H9 (cell line): Measurements from ENCODE around the gene UBE2B. TPM values are rescaled to one million over a fixed set of nuclear protein-coding genes. Genes with fewer than 3 reads are reported as not detected.
"Not testable (repeated sequence)": the region's sequence is repeated elsewhere in the genome, so short reads cannot be mapped to it uniquely, and the experiment has no call there.

ENCODE experiments used
- DNase-seq: peaks from one replicate; pipeline ENCODE4 v3.0.0-alpha.2; 2017
- H2AFZ ChIP-seq: one replicate; pipeline ENCODE4 v1.6.1; 2013; ENCODE audit warnings: mild to moderate bottlenecking, low read length, control low read depth, moderate library complexity
- H2AK5ac ChIP-seq: 2 replicates; pipeline ENCODE4 v1.6.1; 2013; ENCODE audit warnings: low read length, control low read depth, mixed read lengths; ENCODE audit not compliant: insufficient read length
- H2BK120ac ChIP-seq: one replicate; pipeline ENCODE4 v1.6.1; 2013; ENCODE audit warnings: low read depth, mild to moderate bottlenecking, low read length, control low read depth, inconsistent platforms; ENCODE audit not compliant: poor library complexity, severe bottlenecking
- H2BK12ac ChIP-seq: 2 replicates; pipeline ENCODE4 v1.6.1; 2013; ENCODE audit warnings: low read length, control low read depth, mixed read lengths, low read depth; ENCODE audit not compliant: insufficient read length
- H2BK15ac ChIP-seq: 2 replicates; pipeline ENCODE4 v1.6.1; 2013; ENCODE audit warnings: low read depth, low read length, control low read depth
- H2BK20ac ChIP-seq: one replicate; pipeline ENCODE4 v1.6.1; 2013; ENCODE audit warnings: low read depth, mild to moderate bottlenecking, low read length, control low read depth, inconsistent platforms; ENCODE audit not compliant: poor library complexity, severe bottlenecking
- H2BK5ac ChIP-seq: 2 replicates; pipeline ENCODE4 v1.6.1; 2013; ENCODE audit warnings: low read length, control low read depth, mixed read lengths; ENCODE audit not compliant: insufficient read length
- H3K14ac ChIP-seq: 2 replicates; pipeline ENCODE4 v1.6.1; 2013; ENCODE audit warnings: low read length, control low read depth; ENCODE audit not compliant: insufficient read depth
- H3K18ac ChIP-seq: 2 replicates; pipeline ENCODE4 v1.6.1; 2013; ENCODE audit warnings: low read depth, mild to moderate bottlenecking, mixed read lengths, low read length, control low read depth; ENCODE audit not compliant: insufficient read length
- H3K23ac ChIP-seq: 2 replicates; pipeline ENCODE4 v1.6.1; 2013; ENCODE audit warnings: low read length, control low read depth, mixed read lengths, low read depth; ENCODE audit not compliant: insufficient read length
- H3K23me2 ChIP-seq: 2 replicates; pipeline ENCODE4 v1.6.1; 2013; ENCODE audit warnings: low read depth, mild to moderate bottlenecking, mixed read lengths, low read length, control low read depth; ENCODE audit not compliant: insufficient read length, poor library complexity, severe bottlenecking
- H3K27ac ChIP-seq: 2 replicates; pipeline ENCODE4 v1.5.1; 2013; ENCODE audit warnings: low read length, control low read depth, mixed read lengths, low read depth; ENCODE audit not compliant: insufficient read length
- H3K27me3 ChIP-seq: 2 replicates; pipeline ENCODE4 v1.6.1; 2013; ENCODE audit warnings: low read length, control low read depth, inconsistent platforms; ENCODE audit not compliant: insufficient read depth
- H3K4ac ChIP-seq: 2 replicates; pipeline ENCODE4 v1.6.1; 2013; ENCODE audit warnings: low read depth, mild to moderate bottlenecking, control low read depth, inconsistent platforms, low read length, moderate library complexity
- H3K4me1 ChIP-seq: 2 replicates; pipeline ENCODE4 v1.6.1; 2013; ENCODE audit warnings: low read length, control low read depth, inconsistent platforms; ENCODE audit not compliant: insufficient read depth
- H3K4me2 ChIP-seq: 2 replicates; pipeline ENCODE4 v1.6.1; 2013; ENCODE audit warnings: low read length, control low read depth, mixed read lengths; ENCODE audit not compliant: insufficient read length, insufficient read depth
- H3K56ac ChIP-seq: 2 replicates; pipeline ENCODE4 v1.6.1; 2013; ENCODE audit warnings: low read depth, mild to moderate bottlenecking, mixed read lengths, low read length, control low read depth; ENCODE audit not compliant: insufficient read length
- H3K79me1 ChIP-seq: 2 replicates; pipeline ENCODE4 v1.6.1; 2013; ENCODE audit warnings: low read depth, mild to moderate bottlenecking, moderate library complexity, low read length, control low read depth, inconsistent platforms; ENCODE audit not compliant: insufficient read depth, poor library complexity, severe bottlenecking
- H3K79me2 ChIP-seq: 2 replicates; pipeline ENCODE4 v1.6.1; 2013; ENCODE audit warnings: low read length, control low read depth, inconsistent platforms; ENCODE audit not compliant: insufficient read depth
- H3K9ac ChIP-seq: 2 replicates; pipeline ENCODE4 v1.6.1; 2013; ENCODE audit warnings: low read length, control low read depth, mixed read lengths; ENCODE audit not compliant: insufficient read length; ENCODE audit errors: extremely low read depth
- H3K9me3 ChIP-seq: one replicate; pipeline ENCODE4 v1.6.1; 2013; ENCODE audit warnings: low read depth, low read length, inconsistent platforms; ENCODE audit not compliant: control insufficient read depth
- H3T11ph ChIP-seq: one replicate; pipeline ENCODE4 v1.6.1; 2013; ENCODE audit warnings: mild to moderate bottlenecking, low read length, control low read depth, inconsistent platforms
- H4K20me1 ChIP-seq: one replicate; pipeline ENCODE4 v1.6.1; 2013; ENCODE audit not compliant: control insufficient read depth, insufficient read length, insufficient read depth
- H4K5ac ChIP-seq: 2 replicates; pipeline ENCODE4 v1.6.1; 2013; ENCODE audit warnings: low read depth, mild to moderate bottlenecking, mixed read lengths, low read length, control low read depth; ENCODE audit not compliant: insufficient read length
- H4K8ac ChIP-seq: replicated peaks from 2 replicates; pipeline ENCODE4 v1.6.1; 2013; ENCODE audit warnings: low read length, control low read depth, mixed read lengths, low read depth; ENCODE audit not compliant: insufficient read length
- H4K91ac ChIP-seq: 2 replicates; pipeline ENCODE4 v1.6.1; 2013; ENCODE audit warnings: low read depth, mild to moderate bottlenecking, moderate library complexity, mixed read lengths, low read length, control low read depth; ENCODE audit not compliant: insufficient read length
- H3K27ac Mint-ChIP-seq, 3 experiments: 2 replicates in 2 of 3; 3 replicates in 1 of 3; pipeline ENCODE4 v1.8.0; 2020 to 2021; ENCODE audit warnings: mixed read lengths in 3 of 3, mild to moderate bottlenecking in 1 of 3, moderate library complexity in 1 of 3
- H3K27me3 Mint-ChIP-seq: 2 replicates; pipeline ENCODE4 v1.8.0; 2021; ENCODE audit warnings: low read depth, mild to moderate bottlenecking, moderate library complexity, mixed read lengths
- H3K36me3 Mint-ChIP-seq, 3 experiments: 2 replicates in 2 of 3; 3 replicates in 1 of 3; pipeline ENCODE4 v1.8.0; 2020 to 2021; ENCODE audit warnings: low read depth in 3 of 3, mixed read lengths in 3 of 3; ENCODE audit not compliant: insufficient read depth in 1 of 3
- H3K4me1 Mint-ChIP-seq, 2 experiments: 2 replicates each; pipeline ENCODE4 v1.8.0; 2020; ENCODE audit warnings: mixed read lengths in 2 of 2
- H3K4me3 Mint-ChIP-seq, 2 experiments: 2 replicates in 1 of 2; 3 replicates in 1 of 2; pipeline ENCODE4 v1.8.0; 2020 to 2021; ENCODE audit warnings: mild to moderate bottlenecking in 2 of 2, mixed read lengths in 2 of 2, moderate library complexity in 1 of 2
- H3K9me3 Mint-ChIP-seq, 2 experiments: 2 replicates in 1 of 2; 3 replicates in 1 of 2; pipeline ENCODE4 v1.8.0; 2020; ENCODE audit warnings: mild to moderate bottlenecking in 2 of 2, mixed read lengths in 2 of 2, moderate library complexity in 1 of 2
- WGBS: extraction: QIAGEN DNeasy Blood & Tissue Kit; methylation state at CpG from one replicate; pipeline ENCODE4 v1.1.7; 2013; ENCODE audit warnings: missing lambda C conversion rate, low lambda C conversion rate, mixed read lengths; ENCODE audit not compliant: insufficient read length; ENCODE audit errors: extremely low coverage; 5-methylcytosine and 5-hydroxymethylcytosine counted together
- total RNA-seq: library from RNA; stranded (reverse); gene quantifications from 2 replicates; pipeline ENCODE4 v1.2.1, GENCODE V29; 2021
- TF ChIP-seq, protein P1 (sequence below): fragments of 200-600 bp; sonication (generic); conservative IDR thresholded peaks from 3 replicates; pipeline ENCODE4 v1.8.0; 2021; ENCODE audit warnings: antibody characterized with exemption, mild to moderate bottlenecking

The UBE2B gene
- total RNA-seq, 1 experiment from 2014 or later, result 50.3 TPM

DNA sequence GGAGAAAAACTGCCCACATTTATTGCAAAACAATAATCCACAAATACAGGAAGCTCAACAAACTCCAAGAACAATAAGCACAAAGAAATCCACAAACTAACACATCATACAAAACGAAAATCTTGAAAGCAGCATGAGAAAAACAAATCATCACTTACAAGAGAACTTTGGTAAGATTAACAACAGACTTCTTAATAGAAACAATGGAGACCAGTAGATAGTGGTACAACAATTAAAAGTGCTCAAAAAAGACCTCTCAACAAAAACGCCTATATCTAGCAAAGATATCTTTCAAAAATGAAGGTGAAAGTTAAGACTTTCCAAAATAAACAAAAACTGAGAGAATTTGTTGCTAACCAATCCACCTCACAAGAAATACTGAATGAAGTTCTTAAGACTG lies 42.8 kb upstream of the UBE2B start:
- peaks cover 31% of the 10 kb centered on the region for H3K27me3 Mint-ChIP-seq

DNA sequence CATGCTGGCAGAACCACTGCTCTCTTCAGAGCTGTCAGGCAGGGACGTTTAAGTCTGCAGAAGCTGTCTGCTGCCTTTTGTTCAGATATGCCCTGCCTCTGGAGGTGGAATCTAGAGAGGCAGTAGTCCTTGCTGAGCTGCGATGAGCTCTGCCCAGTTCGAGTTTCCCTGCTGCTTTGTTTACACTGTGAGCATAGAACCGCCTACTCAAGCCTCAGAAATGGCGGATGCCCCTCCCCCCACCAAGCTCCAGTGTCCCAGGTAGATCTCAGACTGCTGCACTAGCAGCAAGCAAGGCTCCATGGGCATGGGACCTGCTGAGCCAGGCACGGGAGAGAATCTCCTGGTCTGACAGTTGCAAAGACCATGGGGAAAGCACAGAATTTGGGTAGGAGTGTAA lies 34.5 kb upstream of the UBE2B start:
- H2AK5ac ChIP-seq, H4K8ac ChIP-seq, H3K4me2 ChIP-seq, H2BK15ac ChIP-seq, H2BK5ac ChIP-seq, H2BK12ac ChIP-seq, H4K91ac ChIP-seq, H3K27ac ChIP-seq, H3K9ac ChIP-seq, H3K9me3 ChIP-seq, H4K5ac ChIP-seq, DNase-seq, H4K20me1 ChIP-seq, H3K23ac ChIP-seq, H3K4me3 Mint-ChIP-seq, H3K4me1 Mint-ChIP-seq, H3K79me2 ChIP-seq, H3K23me2 ChIP-seq, H3K4me1 ChIP-seq, H2BK120ac ChIP-seq, H3K79me1 ChIP-seq, H3K4ac ChIP-seq, H2AFZ ChIP-seq, H3K14ac ChIP-seq, H3K18ac ChIP-seq, H3T11ph ChIP-seq, H3K27me3 ChIP-seq, H3K56ac ChIP-seq, H3K27ac Mint-ChIP-seq, H2BK20ac ChIP-seq: not testable (repeated sequence)
- WGBS, result no CpG with 5 or more reads among the region's 6 CpGs
- H3K36me3 Mint-ChIP-seq, result peaks cover 13 to 47% (median 34%) of the 10 kb centered on the region in 3 experiments
- H3K9me3 Mint-ChIP-seq, result peaks cover 58 to 77% of the 10 kb centered on the region in 2 experiments
- peaks cover 48% of the 10 kb centered on the region for H3K27me3 Mint-ChIP-seq

More for the DNA sequence above, 42.8 kb upstream of the UBE2B start:
- no peak overlapping the region for H4K5ac ChIP-seq
- H4K91ac ChIP-seq, result no peak overlapping the region
- Mint-ChIP-seq H3K9me3 (peaks cover 44 to 53% of the 10 kb centered on the region in 2 experiments), H3K4me3 (no peak overlapping the region), H3K27ac (no peak overlapping the region), H3K4me1 (no peaks in the 10 kb centered on the region), H3K36me3 (peaks cover 6 to 15% (median 13%) of the 10 kb centered on the region in 3 experiments)
- no peak overlapping the region for H3K18ac ChIP-seq
- H3K9me3 ChIP-seq, result no peaks in the 10 kb centered on the region
- TF ChIP-seq, protein P1, sequence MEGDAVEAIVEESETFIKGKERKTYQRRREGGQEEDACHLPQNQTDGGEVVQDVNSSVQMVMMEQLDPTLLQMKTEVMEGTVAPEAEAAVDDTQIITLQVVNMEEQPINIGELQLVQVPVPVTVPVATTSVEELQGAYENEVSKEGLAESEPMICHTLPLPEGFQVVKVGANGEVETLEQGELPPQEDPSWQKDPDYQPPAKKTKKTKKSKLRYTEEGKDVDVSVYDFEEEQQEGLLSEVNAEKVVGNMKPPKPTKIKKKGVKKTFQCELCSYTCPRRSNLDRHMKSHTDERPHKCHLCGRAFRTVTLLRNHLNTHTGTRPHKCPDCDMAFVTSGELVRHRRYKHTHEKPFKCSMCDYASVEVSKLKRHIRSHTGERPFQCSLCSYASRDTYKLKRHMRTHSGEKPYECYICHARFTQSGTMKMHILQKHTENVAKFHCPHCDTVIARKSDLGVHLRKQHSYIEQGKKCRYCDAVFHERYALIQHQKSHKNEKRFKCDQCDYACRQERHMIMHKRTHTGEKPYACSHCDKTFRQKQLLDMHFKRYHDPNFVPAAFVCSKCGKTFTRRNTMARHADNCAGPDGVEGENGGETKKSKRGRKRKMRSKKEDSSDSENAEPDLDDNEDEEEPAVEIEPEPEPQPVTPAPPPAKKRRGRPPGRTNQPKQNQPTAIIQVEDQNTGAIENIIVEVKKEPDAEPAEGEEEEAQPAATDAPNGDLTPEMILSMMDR, result no peak
- H3K79me1 ChIP-seq, result no peaks in the 10 kb centered on the region
- no peaks in the 10 kb centered on the region for H3K79me2 ChIP-seq
- no peak overlapping the region for H3K23ac ChIP-seq
- no peak overlapping the region for H2BK20ac ChIP-seq
- no peak overlapping the region for H3K4ac ChIP-seq
- H3K27ac ChIP-seq, result no peak overlapping the region
- H3K56ac ChIP-seq, result no peak overlapping the region
- no peak overlapping the region for H2BK120ac ChIP-seq
- H2AK5ac ChIP-seq, result no peak overlapping the region
- no peak overlapping the region for H3K14ac ChIP-seq
- H3K27me3 ChIP-seq, result no peaks in the 10 kb centered on the region
- DNase-seq, result no peak
- no peak overlapping the region for H2BK5ac ChIP-seq
- H4K8ac ChIP-seq, result no peak overlapping the region
- H3K4me2 ChIP-seq, result no peak overlapping the region
- no CpG with 5 or more reads among the region's 2 CpGs for WGBS
- H2AFZ ChIP-seq, result no peak overlapping the region
- H3K4me1 ChIP-seq, result no peaks in the 10 kb centered on the region
- H3K23me2 ChIP-seq, result no peaks in the 10 kb centered on the region
- H3T11ph ChIP-seq, result no peak overlapping the region
- H3K9ac ChIP-seq, result no peak overlapping the region
- no peak overlapping the region for H2BK12ac ChIP-seq
- H2BK15ac ChIP-seq, result no peak overlapping the region
- no peaks in the 10 kb centered on the region for H4K20me1 ChIP-seq
